Astrocyte of the cerebellum (primary cell): ENCODE data around the gene ERF.

Experiments used
- DNase-seq: peaks from one replicate; pipeline ENCODE4 v3.0.0-alpha.2; 2011; ENCODE audit warnings: low read depth
- H3K4me3 ChIP-seq: 2 replicates; pipeline ENCODE4 v1.5.1; 2011; ENCODE audit warnings: mild to moderate bottlenecking, low read depth, low read length, moderate library complexity
- in situ Hi-C: cut with HindIII; loops from 2 replicates; pipeline ENCODE4 v1.10.0; 2017; ENCODE audit warnings: low sequenced_read_pairs
- TF ChIP-seq, protein P1 (sequence below): IDR thresholded peaks from 2 replicates; pipeline ENCODE4 v1.5.1; 2012; ENCODE audit warnings: low read length, low read depth, moderate library complexity, mild to moderate bottlenecking; ENCODE audit errors: missing control alignments

The ERF gene

DNA sequence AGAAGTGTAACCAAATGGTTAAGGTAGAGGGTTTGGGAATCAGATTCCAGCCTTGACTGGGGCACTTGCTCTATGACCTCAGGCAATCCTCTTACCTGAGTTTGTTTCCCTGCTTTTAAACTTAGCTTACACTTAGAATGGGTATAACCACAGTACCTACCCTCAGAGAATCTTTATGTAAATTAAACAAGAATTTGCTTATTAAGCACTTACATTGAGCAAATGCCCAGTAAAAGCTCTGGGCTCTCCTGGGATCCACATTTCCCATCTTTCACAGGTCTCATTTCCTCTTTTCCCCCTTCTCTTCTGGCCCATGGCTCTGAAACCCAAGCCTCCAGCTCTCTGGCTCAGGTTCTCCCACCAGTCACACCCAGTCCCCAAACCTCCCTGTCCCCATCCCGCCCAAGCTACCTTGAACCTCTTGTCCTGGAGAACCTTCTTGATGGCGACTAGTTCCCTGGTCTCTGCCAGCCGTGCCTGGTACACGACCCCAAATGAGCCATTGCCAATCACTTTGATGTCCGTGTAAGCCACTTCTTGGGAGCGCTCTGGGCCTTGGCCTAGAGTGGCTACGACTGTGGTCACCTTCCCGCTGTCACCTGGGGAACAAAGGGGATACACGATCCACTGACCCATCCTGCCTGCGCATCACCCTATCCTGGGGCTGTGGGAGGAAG is 15.2 kb downstream of the ERF start:
- in situ Hi-C loops: no loop called here
- no peak for DNase-seq
- TF ChIP-seq, protein P1, sequence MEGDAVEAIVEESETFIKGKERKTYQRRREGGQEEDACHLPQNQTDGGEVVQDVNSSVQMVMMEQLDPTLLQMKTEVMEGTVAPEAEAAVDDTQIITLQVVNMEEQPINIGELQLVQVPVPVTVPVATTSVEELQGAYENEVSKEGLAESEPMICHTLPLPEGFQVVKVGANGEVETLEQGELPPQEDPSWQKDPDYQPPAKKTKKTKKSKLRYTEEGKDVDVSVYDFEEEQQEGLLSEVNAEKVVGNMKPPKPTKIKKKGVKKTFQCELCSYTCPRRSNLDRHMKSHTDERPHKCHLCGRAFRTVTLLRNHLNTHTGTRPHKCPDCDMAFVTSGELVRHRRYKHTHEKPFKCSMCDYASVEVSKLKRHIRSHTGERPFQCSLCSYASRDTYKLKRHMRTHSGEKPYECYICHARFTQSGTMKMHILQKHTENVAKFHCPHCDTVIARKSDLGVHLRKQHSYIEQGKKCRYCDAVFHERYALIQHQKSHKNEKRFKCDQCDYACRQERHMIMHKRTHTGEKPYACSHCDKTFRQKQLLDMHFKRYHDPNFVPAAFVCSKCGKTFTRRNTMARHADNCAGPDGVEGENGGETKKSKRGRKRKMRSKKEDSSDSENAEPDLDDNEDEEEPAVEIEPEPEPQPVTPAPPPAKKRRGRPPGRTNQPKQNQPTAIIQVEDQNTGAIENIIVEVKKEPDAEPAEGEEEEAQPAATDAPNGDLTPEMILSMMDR: no peak
- H3K4me3 ChIP-seq: no peak overlapping the region

DNA sequence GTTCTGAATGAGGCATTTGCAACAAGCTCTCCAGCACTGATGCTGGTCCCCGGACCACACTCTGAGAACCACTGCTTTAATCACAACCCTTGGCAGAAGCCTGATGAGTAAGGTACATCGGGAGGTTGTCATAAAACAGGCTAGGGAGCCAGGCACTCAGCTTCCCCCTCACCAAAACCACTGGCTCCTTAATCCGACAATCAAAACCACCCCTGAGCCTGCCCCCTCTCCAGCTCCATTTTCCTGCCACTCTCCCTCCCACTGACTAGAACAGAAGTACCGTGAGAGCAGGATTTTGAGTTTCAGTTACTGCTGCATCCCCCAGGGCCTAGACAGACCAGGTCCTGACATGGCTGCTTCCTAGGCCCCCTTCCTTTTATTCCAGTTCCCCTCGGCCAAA is 19.7 kb downstream of the ERF start:
- no peak overlapping the region for H3K4me3 ChIP-seq
- TF ChIP-seq, protein P1: no peak
- in situ Hi-C loops: no loop called here
- DNase-seq: no peak

DNA sequence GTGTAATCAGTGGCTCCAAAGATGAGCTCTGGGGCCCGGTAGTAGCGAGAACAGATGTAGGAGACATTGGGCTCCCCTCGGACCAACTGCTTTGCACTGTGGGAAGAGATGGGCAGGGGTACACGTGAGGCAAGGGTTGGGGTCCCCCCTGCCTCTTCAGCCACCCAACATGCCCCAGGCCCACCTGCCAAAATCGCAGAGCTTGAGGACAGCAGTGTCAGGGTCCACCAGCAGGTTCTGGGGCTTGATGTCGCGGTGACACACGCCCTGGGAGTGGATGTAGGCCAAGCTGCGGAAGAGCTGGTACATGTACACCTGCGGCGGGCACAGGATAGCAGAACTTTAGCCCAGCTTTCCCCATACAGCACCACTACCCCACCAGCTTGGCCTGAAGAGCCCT is 20.6 kb downstream of the ERF start:
- TF ChIP-seq, protein P1: no peak
- no peak for DNase-seq
- no peak overlapping the region for H3K4me3 ChIP-seq
- in situ Hi-C loops: no loop called here

DNA sequence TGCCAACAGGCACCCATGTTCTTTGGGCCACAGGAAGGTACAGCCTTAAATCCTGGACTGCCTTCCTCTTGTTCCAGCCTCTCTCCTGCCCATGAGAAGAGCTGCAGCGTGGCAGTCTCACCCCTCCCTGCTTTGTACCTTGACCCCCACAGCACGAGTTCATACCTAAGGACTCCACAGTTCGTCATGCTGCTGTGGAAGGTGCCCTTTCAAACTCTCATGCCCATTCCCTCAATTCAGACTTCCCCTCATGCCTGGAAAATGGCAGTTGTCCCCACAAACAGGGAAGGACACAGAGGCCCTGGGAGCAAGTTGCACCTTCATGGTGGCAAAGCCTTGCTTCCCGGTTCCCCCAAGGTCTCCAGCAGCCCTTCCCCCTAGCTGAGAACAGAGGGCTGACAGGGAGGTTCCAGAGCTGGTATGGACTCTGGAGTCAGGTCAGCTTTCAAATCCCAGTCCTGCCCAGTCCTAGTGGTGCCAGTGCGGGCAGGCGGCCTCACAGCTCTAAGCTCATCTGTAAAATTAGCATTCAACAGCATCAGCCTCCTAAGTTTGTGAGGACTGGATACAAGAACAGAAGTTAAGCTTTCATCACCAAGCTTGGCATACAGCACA is 21.1 kb downstream of the ERF start:
- TF ChIP-seq, protein P1: no peak
- no peak overlapping the region for H3K4me3 ChIP-seq
- DNase-seq: no peak
- in situ Hi-C loops: no loop called here

DNA sequence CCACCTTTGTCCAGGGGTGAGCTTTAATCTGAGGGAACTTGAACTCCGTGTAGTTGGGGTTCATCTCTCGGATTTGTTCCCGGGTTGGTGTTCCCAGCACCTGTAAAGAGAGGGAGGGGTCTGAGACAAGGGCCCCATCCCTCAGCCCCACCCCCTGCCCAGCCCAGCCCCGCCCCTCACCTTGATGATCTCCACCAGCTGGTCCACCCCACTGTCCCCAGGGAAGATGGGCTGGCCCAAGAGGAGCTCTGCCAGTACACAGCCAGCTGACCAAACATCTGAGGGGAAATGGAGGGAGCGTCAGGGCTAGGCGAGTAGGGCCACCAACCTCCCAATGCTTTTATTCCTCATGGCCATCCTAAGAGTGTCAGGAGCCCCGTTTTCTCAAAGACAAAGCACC is 21.8 kb downstream of the ERF start:
- DNase-seq: no peak
- TF ChIP-seq, protein P1: no peak
- in situ Hi-C loops: no loop called here
- no peak overlapping the region for H3K4me3 ChIP-seq

DNA sequence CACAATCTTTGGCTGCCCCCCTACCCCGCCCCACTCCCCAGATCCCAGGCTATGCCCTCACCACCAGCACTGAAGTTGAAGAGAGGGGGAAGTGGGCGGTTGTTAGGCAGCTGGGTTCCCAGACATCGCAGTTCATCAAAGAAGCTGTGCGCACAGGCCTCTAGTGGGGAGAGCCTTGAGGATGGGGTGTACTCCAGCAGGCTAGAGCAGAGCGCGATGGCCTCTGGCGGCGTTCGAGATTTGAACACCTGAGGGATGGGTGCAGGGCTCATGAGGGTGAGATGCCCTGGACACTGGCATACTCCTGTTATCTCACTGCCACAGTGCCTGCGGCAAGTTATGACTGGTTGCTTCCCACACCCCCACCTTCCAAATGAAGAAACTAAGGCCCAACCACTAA is 22.5 kb downstream of the ERF start:
- DNase-seq: no peak
- in situ Hi-C loops: no loop called here
- TF ChIP-seq, protein P1: no peak
- H3K4me3 ChIP-seq: no peak overlapping the region
